ENCODE data around the gene RCOR2. TPM values are rescaled to one million over a fixed set of nuclear protein-coding genes. Genes with fewer than 3 reads are reported as not detected.

Gene RCOR2
- total and polyA plus RNA-seq, 2 experiments from 2014 or later: 5.5 to 66.9 TPM

DNA sequence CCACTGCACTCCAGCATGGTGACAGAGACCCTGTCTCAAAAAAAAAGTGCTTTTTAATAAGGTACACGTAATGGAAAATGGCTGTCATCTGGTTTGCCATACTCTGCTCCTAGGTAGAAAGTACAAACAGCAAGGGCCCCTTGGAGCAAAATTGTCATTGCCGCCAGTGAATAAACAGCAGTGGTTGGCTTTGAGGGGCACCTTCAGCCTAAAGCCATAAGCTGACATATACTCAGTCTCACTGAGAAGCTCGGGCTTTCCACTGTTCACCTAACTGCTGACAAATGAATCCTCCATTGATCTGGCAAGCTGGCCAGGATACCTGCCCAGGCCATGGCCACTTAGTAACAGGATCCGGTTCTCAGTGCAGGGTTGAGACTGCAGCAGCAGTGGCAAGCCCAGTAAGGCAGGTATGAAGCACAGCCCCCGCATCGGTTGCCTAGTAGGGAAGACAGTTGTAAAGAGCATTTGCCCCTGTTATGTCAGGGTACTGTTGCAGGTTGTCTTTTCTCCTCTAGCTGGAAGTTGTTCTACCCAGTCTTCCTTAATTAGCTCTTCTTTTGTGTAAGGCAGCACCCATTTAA is 39.2 kb downstream of the RCOR2 start:
- H3F3A ChIP-seq (replicated peaks; ENCODE audit: low read depth): peaks cover 16% of the 10 kb centered on the region
- H2AFZ ChIP-seq: no peak overlapping the region
- Mint-ChIP-seq H3K27ac (no peak overlapping the region), H3K27me3 (ENCODE audit: insufficient read depth, low read depth, poor library complexity) (peaks cover 8% of the 10 kb centered on the region), H3K36me3 (ENCODE audit: low read depth) (0 out of 3 replicates have a peak, but pooled peaks cover 4% of the 10 kb centered on the region), H3K4me1 (peaks cover 60% of the 10 kb centered on the region), H3K4me3 (no peak overlapping the region), H3K9me3 (no peaks in the 10 kb centered on the region)
- H3K79me2 ChIP-seq (replicated peaks; ENCODE audit: insufficient read depth): peaks cover 98% of the 10 kb centered on the region
- peaks cover 25% of the 10 kb centered on the region for H3K4me1 ChIP-seq (ENCODE audit: insufficient read depth)
- no peak overlapping the region for H3K4me3 ChIP-seq
- peak overlapping the region; percentile 72 for H3K27ac ChIP-seq (ENCODE audit: low read depth)
- ATAC-seq (no peak), DNase-seq (ENCODE audit: low spot score) (no peak)
- no peak for TF ChIP-seq EZH2phosphoT487 (IDR thresholded peaks at IDR 0.05; ENCODE audit: unreplicated experiment)
- TF ChIP-seq EZH2 (IDR thresholded peaks at IDR 0.05; ENCODE audit: low read depth, unreplicated experiment): no peak
- no peak for TF ChIP-seq CREB1 (CRISPR knock-in tag; IDR thresholded peaks at IDR 0.05; ENCODE audit: low read depth)
- TF ChIP-seq, protein P1, sequence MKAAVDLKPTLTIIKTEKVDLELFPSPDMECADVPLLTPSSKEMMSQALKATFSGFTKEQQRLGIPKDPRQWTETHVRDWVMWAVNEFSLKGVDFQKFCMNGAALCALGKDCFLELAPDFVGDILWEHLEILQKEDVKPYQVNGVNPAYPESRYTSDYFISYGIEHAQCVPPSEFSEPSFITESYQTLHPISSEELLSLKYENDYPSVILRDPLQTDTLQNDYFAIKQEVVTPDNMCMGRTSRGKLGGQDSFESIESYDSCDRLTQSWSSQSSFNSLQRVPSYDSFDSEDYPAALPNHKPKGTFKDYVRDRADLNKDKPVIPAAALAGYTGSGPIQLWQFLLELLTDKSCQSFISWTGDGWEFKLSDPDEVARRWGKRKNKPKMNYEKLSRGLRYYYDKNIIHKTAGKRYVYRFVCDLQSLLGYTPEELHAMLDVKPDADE (IDR thresholded peaks at IDR 0.05): no peak
- TF ChIP-seq JUNB (IDR thresholded peaks at IDR 0.05; ENCODE audit: unreplicated experiment): no peak
- TF ChIP-seq ZNF114 (CRISPR knock-in tag; IDR thresholded peaks at IDR 0.05): no peak
- TF ChIP-seq, protein P2, sequence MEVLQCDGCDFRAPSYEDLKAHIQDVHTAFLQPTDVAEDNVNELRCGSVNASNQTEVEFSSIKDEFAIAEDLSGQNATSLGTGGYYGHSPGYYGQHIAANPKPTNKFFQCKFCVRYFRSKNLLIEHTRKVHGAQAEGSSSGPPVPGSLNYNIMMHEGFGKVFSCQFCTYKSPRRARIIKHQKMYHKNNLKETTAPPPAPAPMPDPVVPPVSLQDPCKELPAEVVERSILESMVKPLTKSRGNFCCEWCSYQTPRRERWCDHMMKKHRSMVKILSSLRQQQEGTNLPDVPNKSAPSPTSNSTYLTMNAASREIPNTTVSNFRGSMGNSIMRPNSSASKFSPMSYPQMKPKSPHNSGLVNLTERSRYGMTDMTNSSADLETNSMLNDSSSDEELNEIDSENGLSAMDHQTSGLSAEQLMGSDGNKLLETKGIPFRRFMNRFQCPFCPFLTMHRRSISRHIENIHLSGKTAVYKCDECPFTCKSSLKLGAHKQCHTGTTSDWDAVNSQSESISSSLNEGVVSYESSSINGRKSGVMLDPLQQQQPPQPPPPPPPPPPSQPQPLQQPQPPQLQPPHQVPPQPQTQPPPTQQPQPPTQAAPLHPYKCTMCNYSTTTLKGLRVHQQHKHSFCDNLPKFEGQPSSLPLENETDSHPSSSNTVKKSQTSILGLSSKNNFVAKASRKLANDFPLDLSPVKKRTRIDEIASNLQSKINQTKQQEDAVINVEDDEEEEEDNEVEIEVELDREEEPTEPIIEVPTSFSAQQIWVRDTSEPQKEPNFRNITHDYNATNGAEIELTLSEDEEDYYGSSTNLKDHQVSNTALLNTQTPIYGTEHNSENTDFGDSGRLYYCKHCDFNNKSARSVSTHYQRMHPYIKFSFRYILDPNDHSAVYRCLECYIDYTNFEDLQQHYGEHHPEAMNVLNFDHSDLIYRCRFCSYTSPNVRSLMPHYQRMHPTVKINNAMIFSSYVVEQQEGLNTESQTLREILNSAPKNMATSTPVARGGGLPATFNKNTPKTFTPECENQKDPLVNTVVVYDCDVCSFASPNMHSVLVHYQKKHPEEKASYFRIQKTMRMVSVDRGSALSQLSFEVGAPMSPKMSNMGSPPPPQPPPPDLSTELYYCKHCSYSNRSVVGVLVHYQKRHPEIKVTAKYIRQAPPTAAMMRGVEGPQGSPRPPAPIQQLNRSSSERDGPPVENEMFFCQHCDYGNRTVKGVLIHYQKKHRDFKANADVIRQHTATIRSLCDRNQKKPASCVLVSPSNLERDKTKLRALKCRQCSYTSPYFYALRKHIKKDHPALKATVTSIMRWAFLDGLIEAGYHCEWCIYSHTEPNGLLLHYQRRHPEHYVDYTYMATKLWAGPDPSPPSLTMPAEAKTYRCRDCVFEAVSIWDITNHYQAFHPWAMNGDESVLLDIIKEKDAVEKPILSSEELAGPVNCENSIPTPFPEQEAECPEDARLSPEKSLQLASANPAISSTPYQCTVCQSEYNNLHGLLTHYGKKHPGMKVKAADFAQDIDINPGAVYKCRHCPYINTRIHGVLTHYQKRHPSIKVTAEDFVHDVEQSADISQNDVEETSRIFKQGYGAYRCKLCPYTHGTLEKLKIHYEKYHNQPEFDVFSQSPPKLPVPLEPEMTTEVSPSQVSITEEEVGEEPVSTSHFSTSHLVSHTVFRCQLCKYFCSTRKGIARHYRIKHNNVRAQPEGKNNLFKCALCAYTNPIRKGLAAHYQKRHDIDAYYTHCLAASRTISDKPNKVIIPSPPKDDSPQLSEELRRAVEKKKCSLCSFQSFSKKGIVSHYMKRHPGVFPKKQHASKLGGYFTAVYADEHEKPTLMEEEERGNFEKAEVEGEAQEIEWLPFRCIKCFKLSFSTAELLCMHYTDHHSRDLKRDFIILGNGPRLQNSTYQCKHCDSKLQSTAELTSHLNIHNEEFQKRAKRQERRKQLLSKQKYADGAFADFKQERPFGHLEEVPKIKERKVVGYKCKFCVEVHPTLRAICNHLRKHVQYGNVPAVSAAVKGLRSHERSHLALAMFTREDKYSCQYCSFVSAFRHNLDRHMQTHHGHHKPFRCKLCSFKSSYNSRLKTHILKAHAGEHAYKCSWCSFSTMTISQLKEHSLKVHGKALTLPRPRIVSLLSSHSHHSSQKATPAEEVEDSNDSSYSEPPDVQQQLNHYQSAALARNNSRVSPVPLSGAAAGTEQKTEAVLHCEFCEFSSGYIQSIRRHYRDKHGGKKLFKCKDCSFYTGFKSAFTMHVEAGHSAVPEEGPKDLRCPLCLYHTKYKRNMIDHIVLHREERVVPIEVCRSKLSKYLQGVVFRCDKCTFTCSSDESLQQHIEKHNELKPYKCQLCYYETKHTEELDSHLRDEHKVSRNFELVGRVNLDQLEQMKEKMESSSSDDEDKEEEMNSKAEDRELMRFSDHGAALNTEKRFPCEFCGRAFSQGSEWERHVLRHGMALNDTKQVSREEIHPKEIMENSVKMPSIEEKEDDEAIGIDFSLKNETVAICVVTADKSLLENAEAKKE (CRISPR knock-in tag; IDR thresholded peaks at IDR 0.05): no peak
- TF ChIP-seq, protein P3, sequence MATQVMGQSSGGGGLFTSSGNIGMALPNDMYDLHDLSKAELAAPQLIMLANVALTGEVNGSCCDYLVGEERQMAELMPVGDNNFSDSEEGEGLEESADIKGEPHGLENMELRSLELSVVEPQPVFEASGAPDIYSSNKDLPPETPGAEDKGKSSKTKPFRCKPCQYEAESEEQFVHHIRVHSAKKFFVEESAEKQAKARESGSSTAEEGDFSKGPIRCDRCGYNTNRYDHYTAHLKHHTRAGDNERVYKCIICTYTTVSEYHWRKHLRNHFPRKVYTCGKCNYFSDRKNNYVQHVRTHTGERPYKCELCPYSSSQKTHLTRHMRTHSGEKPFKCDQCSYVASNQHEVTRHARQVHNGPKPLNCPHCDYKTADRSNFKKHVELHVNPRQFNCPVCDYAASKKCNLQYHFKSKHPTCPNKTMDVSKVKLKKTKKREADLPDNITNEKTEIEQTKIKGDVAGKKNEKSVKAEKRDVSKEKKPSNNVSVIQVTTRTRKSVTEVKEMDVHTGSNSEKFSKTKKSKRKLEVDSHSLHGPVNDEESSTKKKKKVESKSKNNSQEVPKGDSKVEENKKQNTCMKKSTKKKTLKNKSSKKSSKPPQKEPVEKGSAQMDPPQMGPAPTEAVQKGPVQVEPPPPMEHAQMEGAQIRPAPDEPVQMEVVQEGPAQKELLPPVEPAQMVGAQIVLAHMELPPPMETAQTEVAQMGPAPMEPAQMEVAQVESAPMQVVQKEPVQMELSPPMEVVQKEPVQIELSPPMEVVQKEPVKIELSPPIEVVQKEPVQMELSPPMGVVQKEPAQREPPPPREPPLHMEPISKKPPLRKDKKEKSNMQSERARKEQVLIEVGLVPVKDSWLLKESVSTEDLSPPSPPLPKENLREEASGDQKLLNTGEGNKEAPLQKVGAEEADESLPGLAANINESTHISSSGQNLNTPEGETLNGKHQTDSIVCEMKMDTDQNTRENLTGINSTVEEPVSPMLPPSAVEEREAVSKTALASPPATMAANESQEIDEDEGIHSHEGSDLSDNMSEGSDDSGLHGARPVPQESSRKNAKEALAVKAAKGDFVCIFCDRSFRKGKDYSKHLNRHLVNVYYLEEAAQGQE (IDR thresholded peaks at IDR 0.05; ENCODE audit: unreplicated experiment): no peak
- no peak for TF ChIP-seq POLR2AphosphoS5 (IDR thresholded peaks at IDR 0.05; ENCODE audit: low read depth)
- no peak for TF ChIP-seq ZNF331 (CRISPR knock-in tag; IDR thresholded peaks at IDR 0.05; ENCODE audit: low read depth)
- no peak for TF ChIP-seq STAT1 (IDR thresholded peaks at IDR 0.05; ENCODE audit: unreplicated experiment)
- TF ChIP-seq NANOG (IDR thresholded peaks at IDR 0.05; ENCODE audit: borderline replicate concordance): no peak
- TF ChIP-seq, protein P4, sequence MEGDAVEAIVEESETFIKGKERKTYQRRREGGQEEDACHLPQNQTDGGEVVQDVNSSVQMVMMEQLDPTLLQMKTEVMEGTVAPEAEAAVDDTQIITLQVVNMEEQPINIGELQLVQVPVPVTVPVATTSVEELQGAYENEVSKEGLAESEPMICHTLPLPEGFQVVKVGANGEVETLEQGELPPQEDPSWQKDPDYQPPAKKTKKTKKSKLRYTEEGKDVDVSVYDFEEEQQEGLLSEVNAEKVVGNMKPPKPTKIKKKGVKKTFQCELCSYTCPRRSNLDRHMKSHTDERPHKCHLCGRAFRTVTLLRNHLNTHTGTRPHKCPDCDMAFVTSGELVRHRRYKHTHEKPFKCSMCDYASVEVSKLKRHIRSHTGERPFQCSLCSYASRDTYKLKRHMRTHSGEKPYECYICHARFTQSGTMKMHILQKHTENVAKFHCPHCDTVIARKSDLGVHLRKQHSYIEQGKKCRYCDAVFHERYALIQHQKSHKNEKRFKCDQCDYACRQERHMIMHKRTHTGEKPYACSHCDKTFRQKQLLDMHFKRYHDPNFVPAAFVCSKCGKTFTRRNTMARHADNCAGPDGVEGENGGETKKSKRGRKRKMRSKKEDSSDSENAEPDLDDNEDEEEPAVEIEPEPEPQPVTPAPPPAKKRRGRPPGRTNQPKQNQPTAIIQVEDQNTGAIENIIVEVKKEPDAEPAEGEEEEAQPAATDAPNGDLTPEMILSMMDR (conservative IDR thresholded peaks at IDR 0.05; ENCODE audit: low read depth in 2 of 2): no peak
- no peaks in the 10 kb centered on the region for H3K27me3 ChIP-seq (ENCODE audit: insufficient read depth)
- H3K9me2 ChIP-seq (ENCODE audit: insufficient read depth): no peaks in the 10 kb centered on the region
- peaks cover 68% of the 10 kb centered on the region for H4K20me1 ChIP-seq (replicated peaks; ENCODE audit: insufficient read depth)
- no peak overlapping the region for H3K4me2 ChIP-seq
- peaks cover 4% of the 10 kb centered on the region; the same call in 1 of the 2 replicates for H3K36me3 ChIP-seq (ENCODE audit: insufficient read depth)

Measured in GM23338 (cell line).